Skin of body (tissue), 2 donors: ENCODE measurements around the gene PADI3. TPM values are rescaled to one million over a fixed set of nuclear protein-coding genes. Genes with fewer than 3 reads are reported as not detected.
"Not testable (repeated sequence)": the region's sequence is repeated elsewhere in the genome, so short reads cannot be mapped to it uniquely, and the experiment has no call there.

Experiments
- DNase-seq: peaks from one replicate; lab custom pipeline; 2025; lab: John Stamatoyannopoulos, UW
- total RNA-seq: library from RNA; depleted of rRNA; stranded (reverse); fragments of >200 nt; gene quantifications from one replicate; pipeline ENCODE4 v1.2.3, GENCODE V29; 2014

PADI3 gene
- total RNA-seq, 1 donor from 2014 or later = 15.8 TPM

DNA sequence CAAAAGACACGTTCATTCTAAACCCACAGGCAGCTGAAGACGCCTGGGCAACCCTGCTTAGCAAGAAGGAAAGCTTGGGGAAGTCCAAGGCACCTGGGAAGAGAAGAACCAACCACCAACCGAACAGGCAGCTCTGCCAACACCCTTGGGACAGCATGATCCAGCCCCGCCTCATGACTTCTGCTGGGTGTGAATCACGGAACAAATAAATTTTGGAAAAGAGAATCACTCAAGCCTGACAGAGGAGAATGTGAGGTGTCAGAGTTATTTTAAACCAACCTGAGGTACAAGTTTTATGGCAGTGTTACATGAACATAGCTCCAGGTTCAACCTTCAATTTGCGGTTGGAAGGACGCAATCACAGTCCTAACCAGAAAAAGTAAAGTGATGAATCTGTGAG is 49.1 kb downstream of the PADI3 start:
- no peak for DNase-seq

DNA sequence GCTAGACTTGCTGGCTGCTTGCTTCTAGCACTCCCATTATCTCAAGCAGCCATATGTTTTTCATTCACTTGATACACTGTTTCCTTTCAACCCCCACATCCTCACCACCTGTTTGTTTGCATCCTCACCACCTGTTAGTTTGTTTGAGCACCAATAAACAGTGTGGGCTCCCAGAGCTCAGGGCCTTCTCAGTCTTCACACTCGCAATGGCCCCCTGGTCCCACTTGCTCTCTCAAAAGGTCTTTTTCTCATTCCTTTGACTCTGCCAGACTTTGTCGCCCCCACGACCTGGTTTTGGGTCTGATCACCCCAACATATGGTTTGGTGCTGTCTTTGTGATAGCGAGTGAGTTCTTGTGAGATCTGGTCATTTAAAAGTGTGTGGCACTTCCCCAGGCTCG is 52.9 kb downstream of the PADI3 start:
- DNase-seq = no peak

GRCh38 chr1:17304151-17304825 is 55.4 kb downstream of the PADI3 start:
- DNase-seq = no peak

- DNase-seq = no peak
These were observed 55.9 kb downstream of the PADI3 start for GRCh38 chr1:17304826-17305175.

- no peak for DNase-seq
These were observed 56.7 kb downstream of the PADI3 start for GRCh38 chr1:17305576-17306095.

- no peak for DNase-seq
These were observed 57.5 kb downstream of the PADI3 start for GRCh38 chr1:17306407-17306806.

DNA sequence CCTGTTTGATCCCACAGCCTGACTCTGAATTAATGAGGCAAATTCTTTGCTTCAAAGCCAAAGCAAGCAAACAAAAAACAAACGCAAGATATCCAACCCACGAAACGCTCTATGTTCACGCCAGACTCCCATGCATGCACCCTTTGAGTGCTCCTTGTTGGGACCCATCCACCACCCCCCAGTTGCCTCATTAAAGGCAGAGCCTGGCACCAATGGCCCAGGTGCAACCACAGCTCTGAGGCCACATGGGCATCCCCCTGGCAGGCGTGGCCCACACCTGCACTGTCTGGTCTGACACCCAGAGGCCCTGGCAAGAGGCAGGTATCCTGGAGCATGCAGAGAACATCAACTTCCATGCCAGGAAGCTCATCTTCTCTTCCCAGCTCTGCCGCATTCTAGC is 58.0 kb downstream of the PADI3 start:
- DNase-seq = no peak

DNA sequence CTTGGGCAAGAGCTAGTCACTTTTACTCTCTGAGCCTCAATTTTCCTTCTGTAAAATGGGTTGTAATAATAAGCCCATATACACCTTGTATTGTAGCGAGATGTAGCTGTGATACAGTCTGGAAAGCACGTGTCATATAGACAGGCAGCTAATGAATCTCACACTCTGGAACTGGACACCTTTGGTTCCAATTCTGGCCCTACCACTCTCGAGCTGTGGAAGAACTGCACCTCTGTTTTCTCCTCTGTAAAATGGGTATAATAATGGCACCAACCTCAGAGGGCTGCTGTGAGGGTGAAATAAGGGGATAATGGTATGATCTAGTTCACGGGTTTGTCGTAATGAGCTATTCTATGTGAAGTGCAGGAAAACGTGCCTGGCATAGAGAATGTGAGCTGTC is 58.4 kb downstream of the PADI3 start:
- DNase-seq = no peak

DNA sequence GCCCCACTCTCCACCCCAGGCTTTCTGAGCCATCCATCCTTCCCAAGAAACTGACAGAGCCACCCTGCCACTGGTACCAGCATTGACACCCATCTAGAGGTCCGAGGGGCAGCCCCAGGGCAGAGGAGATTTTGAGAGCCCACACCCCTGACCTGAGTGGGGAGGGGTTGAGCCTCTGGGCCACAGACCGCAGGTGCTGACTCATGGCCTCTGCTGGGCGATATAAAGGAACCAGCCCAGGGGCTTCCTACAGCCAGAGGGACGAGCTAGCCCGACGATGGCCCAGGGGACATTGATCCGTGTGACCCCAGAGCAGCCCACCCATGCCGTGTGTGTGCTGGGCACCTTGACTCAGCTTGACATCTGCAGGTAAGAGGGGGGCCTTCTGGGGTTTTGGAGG is 59.0 kb downstream of the PADI3 start, which contains the start of gene PADI4:
PADI4 (plus strand) TSS at position 252 of the 400 bp plus-strand sequence; CDS start at position 278, 26 bp downstream.
- DNase-seq = no peak

DNA sequence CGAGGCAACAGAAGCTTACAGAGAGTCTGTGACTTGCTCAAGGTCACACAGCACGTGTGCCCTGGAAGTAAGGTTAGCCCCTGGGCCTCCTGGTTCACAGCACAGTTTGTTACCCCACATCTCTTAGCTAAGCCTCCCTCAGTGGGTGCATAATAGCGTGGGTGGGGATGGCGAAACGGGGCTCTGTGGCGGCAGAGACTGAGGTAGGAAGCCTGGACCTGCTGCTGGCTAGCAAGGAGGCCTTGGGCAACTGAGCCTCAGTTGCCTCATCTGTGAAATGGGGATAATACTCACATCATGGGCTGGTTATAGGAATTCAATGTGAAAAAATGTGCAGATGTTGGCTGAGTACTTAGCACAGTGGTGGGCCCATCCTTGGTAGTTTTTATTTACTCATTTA is 59.7 kb downstream of the PADI3 start:
- DNase-seq = no peak

DNA sequence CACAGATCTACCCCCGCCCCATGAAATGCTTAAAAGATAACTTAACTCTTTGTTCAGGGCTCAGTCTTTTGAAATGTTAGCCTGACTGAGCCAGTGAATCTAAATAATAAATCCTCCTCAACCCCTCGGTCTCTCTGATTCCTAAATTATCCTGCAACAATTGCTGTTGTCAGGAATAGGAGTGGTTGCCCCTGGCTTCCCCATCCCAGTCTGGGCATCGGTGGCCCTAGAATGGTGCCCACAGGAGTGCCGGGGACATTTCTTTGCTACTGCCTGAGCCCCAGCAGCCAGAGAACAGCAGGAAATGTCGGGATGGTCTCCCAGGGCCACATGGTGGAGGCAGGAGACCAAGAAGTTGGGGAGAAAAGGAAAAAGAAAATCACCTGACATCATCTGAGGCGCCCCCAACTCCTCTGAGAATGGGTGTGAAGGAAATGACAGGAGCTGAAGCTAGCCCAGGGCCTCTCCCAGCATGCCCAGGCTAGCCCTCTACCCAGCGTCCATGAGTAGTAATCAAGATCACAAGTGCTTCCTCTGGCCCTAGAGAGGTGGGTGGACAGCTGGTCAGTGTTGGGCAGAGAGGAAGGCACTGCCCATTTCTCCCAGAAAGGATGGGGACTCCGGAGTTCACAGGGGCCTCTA is 60.6 kb downstream of the PADI3 start:
- DNase-seq = no peak

GRCh38 chr1:17310068-17310640 is 61.3 kb downstream of the PADI3 start:
- DNase-seq = no peak

DNA sequence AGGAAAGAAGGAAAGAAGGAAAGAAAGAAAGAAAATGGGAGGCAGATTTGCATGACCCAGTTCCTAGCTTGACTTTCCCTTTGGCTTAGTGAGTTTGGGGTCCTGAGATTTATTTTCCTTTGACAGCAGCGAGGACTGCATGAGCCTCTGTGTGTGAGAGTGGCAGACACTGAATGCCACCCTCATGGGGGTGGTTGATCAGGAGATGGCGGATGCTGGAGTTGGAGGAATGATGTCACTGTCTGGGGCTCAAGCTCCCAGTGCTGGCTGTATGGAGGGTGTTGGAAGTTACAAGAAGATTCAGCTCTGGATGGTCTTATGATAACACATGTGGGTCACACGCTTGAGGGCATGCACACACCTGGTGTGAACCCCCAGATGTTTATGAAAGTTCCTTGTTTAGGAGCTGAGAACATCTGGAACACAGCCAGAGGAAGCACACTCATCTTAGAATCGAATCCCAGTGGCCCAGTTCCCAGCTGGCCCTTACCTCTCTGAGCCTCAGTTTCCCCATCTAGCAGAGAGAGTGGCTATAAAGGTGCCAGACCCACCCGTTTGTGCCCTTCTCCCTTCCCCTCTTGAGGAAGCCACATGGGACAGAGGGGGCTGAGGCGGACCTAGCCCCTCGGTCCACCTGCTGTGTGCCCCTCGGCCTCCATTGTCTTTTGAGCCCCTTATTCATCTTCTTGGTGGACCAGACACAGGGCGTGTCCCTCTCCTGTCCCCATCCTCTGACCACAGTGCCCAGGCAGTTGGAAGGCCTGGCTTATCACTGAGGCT is 64.8 kb downstream of the PADI3 start:
- no peak for DNase-seq

GRCh38 chr1:17314491-17314971 is 65.6 kb downstream of the PADI3 start:
- no peak for DNase-seq

DNA sequence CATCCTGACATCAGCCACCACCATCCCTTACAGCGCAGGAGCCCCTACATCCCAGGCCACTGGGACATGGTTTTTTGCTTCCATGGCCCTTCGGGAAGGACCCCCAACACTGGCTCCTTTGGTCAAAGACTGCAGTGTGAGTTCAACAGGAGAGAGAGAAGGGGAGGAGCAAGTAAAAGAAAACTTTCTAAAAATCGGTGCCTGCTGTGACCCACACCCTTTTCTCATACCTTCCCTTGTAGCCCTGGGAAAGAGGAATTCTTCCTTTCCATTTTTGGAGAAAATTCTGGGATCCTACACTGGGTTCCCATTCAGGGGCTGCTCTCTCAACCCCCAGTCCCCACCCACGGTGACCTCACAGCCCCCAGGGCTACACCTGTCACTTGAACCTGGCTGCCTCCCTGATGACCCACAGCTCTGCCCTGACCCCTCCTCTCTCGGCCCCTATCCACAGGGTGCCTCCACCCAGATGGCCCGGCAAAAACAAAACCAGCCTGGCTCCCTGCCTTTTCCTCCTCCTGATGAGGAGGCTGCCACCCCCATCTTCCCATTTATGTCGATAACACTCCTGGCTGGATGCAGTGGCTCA is 66.7 kb downstream of the PADI3 start:
- no peak for DNase-seq

DNA sequence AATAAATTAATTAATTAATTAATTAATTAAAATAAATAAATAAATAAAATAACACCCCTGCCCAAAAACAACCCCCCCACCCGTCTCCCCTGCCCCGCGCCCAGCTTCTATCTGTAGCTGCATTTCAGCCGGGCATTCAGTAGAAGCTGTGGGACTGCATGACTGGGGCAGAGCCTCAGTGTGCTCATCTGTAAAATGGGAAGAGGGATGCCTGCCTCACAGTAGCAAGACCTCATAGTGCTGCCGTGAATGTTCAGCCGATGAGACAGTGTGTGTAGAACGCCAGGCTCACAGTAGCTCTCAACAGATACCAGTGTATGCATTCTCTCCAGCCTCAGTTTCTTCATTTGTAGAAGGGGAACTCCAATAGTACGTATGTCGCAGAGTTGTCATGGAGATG is 67.8 kb downstream of the PADI3 start:
- no peak for DNase-seq

- no peak for DNase-seq
These were observed 69.4 kb downstream of the PADI3 start for GRCh38 chr1:17318262-17318661.

DNA sequence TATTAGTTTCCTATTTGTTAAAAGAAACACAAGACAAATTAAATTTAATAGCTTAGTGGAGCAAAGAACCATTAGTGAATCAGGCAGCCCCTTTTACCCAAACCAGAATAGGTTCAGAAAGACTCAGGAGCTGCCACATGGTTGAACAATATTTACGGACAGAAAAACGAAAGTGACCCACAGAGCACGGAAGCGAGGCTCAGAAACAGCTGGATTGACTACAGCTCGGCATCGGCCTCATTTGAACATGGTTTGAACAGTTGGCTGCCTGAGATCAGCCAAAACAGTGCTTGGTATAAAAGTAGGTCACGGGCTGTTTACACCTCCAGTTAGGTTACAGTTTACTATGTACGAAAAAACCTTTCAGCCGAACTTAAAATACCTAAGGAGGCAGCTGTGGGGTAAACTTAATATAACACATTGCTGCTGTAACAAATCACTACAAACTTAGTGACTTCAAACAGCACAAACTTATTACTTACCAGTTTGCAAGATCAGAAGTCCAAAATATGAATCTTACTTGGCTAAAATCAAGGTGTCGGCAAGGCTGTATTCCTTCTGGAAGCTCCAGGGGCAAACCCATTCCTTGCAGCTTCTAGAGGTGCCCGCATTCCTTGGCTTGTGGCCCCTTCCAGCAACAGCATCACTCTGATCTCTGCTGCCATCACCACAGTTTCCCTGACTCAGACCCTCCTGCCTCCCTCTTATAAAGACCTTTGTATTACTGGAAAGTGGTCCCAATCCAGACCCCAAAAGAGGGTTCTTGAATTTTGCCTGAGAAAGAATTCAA is 70.9 kb downstream of the PADI3 start:
- no peak for DNase-seq

DNA sequence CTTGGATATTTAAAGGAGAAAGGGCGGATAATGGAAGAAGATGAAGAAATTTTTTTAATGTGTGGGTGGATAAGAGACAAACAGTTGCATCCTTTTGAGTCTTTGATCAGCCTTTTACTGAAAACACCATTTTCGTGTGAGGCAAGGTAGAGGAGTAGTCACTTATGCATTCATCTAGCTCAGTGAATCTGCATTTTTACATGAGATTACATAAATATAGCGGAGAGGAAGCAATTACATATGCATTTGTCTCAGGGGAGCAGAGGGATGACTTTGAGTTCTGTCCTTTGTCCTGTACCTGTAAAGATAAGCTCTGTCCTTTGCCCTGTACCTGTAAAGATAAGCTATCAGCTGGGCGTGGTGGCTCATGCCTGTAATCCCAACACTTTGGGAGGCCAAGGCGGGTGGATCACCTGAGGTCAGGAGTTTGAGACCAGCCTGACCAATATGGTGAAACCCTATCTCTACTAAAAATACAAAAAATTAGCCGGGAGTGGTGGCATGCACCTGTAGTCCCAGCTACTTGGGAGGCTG is 73.0 kb downstream of the PADI3 start:
- not testable (repeated sequence) for DNase-seq

DNA sequence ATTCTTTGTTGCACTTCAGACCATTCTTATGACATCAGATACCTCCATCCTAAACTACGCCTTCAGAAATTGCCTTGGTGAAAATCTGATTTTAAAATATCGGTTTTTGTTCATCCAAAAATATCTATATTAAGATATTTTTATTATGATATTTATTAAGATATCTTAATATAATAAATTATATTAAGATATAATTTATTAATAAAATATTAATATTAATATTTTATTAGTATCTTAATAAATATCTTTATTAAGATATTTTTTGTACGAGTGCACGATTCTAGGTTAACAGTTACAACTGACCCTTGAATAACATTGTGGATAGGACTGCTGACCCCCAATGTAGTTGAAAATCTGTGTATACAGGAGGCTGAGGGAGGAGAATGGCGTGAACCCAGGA is 80.0 kb downstream of the PADI3 start:
- DNase-seq = no peak
